K562 (cell line): Measurements from ENCODE around the gene ATP5ME.

Source experiments
- GMEB1 ChIP-seq: fragments of 250-450 bp; sonication (Bioruptor Pico); IDR thresholded peaks from 2 replicates; pipeline ENCODE4 v1.4.0; 2020; ENCODE audit warnings: mild to moderate bottlenecking
- MAZ ChIP-seq, 2 experiments: fragments of 450-650 bp in 1 of 2; sonication (generic) in 1 of 2; formaldehyde crosslinking; IDR thresholded peaks in 1 of 2; conservative IDR thresholded peaks in 1 of 2; 2 replicates each; pipeline versions ENCODE4 v1.4.0 to v1.5.0; 2020; ENCODE audit warnings: mild to moderate bottlenecking in 1 of 2, missing genetic modification reagents in 1 of 2
- MXI1 ChIP-seq: IDR thresholded peaks from 2 replicates; pipeline ENCODE4 v1.6.1; 2011; ENCODE audit warnings: low read depth, mild to moderate bottlenecking, improper control_type of control experiment, low read length
- NFE2L1 ChIP-seq: fragments of 450-650 bp; IDR thresholded peaks from 2 replicates; pipeline ENCODE4 v1.6.1; 2016; ENCODE audit warnings: missing genetic modification characterization, low read depth, mild to moderate bottlenecking, missing compliant biosample characterization, moderate library complexity, borderline replicate concordance
- POLR3A ChIP-seq: IDR thresholded peaks from 2 replicates; pipeline ENCODE4 v1.6.1; 2011; ENCODE audit warnings: borderline replicate concordance, mild to moderate bottlenecking, moderate library complexity; ENCODE audit not compliant: insufficient read length, insufficient read depth; ENCODE audit errors: extremely low read depth
- POU5F1 ChIP-seq: fragments of 150-350 bp; IDR thresholded peaks from 2 replicates; pipeline ENCODE4 v1.6.1; 2014; ENCODE audit warnings: borderline replicate concordance, low read length, low read depth, mild to moderate bottlenecking; ENCODE audit not compliant: partially characterized antibody
- TAF15 ChIP-seq: fragments of 200-400 bp; formaldehyde crosslinking; IDR thresholded peaks from 2 replicates; pipeline ENCODE4 v1.6.1; 2017; ENCODE audit warnings: mild to moderate bottlenecking, low read depth, low read length, moderate library complexity
- ZNF274 ChIP-seq: IDR thresholded peaks from 2 replicates; pipeline ENCODE4 v1.6.1; 2011; ENCODE audit warnings: low read depth, mild to moderate bottlenecking, low read length, moderate library complexity, borderline replicate concordance

- TF ChIP-seq TAF15: no peak
- TF ChIP-seq NFE2L1 (tag): no peak
- no peak for TF ChIP-seq GMEB1
- TF ChIP-seq POLR3A: no peak
- TF ChIP-seq POU5F1: no peak
- no peak for TF ChIP-seq MAZ (CRISPR knock-in tag; conservative IDR thresholded peaks at IDR 0.05 in 1 of 2, IDR thresholded peaks at IDR 0.05 in 1 of 2)
- TF ChIP-seq MXI1: no peak
- TF ChIP-seq ZNF274: no peak
Observed at GRCh38 chr4:717601-718320, 43.7 kb upstream of the ATP5ME start.
